HG02642 (cell line): ENCODE data around the gene HECTD2.

Source experiments
- ATAC-seq: cut with Tn5 transposase; IDR thresholded peaks from one replicate; pipeline ENCODE4 v1.9.1; 2021; ENCODE audit warnings: mild to moderate bottlenecking; ENCODE audit not compliant: unreplicated experiment, poor library complexity

The HECTD2 gene

GRCh38 chr10:91562839-91563581 is 152.9 kb downstream of the HECTD2 start:
- no peak for ATAC-seq

- ATAC-seq = no peak
These were observed 153.9 kb downstream of the HECTD2 start for GRCh38 chr10:91564026-91564425.
